D341Med (cell line): ENCODE measurements around the gene GARS1.
A peak's percentile ranks its signal among the peaks of the same experiment; 100 is the strongest.
"Not testable (repeated sequence)": the region's sequence is repeated elsewhere in the genome, so short reads cannot be mapped to it uniquely, and the experiment has no call there.

Source experiments
- DNase-seq: peaks from one replicate; pipeline ENCODE4 v3.0.0; 2012; ENCODE audit warnings: low spot score

Gene GARS1

DNA sequence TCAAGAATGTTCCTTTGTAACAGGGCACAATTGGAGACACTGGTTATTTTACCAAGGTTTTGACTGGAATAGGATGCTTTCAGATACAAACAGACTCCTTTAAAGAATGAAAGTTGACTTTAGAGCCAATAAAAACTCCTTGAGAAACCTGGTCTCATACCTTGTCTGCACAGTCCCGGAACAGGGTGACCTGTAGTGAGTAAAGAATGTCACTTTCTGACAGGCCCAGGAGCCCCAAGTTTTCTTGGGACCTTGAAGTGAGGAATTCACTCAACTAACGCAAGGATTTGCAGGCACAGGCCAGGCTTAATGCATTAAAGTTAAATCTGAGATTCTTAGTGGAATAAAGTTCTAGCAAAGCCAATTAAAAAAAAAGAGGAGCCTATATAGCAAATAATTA is 11.5 kb upstream of the GARS1 start:
- DNase-seq, result no peak

DNA sequence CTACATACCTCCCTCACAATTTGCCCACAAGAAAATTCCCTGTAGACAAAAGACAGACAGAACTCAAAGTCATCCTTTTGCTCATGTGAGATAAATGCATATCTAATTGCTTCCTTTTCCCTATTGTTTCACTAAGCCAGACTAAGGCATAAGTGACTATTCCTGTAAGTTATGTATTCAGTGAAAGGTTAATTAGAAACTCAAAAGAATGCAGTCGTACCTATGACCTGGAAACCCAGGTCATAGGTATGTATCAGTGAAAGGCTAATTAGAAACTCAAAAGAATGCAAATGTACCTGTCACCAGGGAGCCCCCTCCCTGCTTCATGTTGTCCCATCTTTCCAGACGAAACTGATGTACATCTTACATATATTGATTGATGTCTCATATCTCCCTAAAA is 10.3 kb upstream of the GARS1 start:
- no peak for DNase-seq

DNA sequence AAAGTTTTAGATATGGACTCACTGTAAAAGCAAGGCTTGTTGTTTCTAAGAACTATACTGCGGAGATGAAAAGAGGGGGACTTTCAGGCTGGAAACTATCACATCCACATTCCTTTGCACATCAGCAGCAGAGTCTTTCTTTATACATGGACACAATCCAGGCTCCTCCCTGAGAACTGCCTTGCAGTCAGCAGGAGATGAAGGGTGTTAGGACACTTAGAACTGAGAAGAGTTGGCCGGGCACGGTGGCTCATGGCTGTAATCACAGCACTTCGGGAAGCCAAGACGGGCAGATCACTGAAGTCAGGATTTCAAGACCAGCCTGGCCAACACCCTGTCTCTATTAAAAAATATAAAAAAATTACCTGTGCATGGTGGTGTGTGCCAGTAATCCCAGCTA is 9.7 kb upstream of the GARS1 start:
- DNase-seq, result no peak

DNA sequence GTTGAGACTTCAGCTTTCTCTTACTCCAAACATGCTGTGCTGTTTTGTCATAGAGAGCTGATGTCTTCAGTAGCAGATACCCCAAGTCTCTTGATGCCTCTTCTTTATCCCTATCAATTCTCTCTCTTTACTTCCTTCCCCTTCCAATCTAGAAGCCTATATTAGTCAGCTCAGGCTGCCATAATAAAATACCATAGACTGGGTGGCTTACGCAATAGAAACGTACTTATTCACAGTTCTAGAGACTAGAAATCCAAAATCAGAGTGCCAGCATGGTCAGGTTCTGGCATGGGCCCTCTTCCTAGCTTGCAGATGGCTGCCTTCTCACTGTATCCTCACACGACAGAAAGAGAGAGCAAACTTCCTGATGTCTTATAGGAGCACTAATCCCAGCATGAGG is 9.0 kb upstream of the GARS1 start:
- no peak for DNase-seq

DNA sequence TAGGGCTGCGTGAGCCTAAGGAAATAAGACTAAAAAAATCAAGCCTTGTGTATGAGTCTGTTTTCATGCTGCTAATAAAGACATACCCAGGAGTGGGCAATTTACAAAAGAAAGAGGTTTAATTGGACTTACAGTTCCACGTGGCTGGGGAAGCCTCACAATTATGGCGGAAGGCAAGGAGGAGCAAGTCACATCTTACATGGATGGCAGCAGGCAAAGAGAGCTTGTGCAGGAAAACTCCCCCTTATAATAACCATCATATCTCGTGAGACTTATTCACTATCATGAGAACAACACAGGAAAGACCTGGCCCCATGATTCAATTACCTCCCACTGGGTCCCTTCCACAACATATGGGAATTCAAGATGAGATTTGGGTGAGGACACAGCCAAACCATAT is 7.1 kb upstream of the GARS1 start:
- not testable (repeated sequence) for DNase-seq

DNA sequence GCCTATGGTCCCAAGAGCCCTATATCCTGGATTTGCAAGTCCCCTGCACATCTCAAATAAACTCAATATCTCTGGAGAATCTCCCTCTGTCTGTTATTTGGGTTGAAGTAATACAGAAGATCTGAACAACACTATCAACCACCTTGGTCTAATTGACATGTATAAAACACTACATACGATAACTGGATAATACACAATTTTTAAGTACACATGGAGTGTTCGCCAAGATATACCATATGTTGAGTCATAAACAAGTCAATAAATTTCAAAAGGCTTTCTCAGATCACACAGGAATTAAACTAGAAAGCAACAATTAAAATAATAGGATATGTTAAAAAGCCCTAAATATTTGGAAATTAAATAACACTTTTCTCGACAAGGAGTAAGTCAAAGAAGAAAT is 5.6 kb upstream of the GARS1 start:
- DNase-seq, result no peak

DNA sequence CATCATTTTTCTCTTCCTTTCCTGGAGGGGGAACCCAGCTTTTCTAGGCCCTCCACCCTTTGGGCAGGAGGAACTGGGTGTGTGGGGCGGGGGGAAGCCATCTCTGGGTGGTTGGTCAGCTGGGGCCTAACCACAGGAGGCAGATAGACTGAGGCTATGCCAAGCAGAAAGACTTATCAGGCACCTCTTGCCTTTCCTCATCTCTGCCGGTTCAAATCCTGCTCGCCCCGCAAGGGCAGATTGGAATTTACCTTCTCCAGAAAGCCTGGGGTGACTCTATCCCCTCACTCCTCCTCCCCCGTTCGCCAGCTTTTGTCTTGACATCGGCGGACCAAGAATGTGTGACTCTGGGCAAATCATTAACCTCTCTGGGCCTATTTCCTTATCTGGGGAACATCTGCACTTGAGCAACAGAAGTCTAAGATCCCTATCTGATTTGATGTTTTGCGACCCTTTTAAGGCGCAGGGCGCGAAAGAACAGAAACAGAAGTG is 584 bp upstream of the GARS1 start:
- peak; percentile 44 for DNase-seq

DNA sequence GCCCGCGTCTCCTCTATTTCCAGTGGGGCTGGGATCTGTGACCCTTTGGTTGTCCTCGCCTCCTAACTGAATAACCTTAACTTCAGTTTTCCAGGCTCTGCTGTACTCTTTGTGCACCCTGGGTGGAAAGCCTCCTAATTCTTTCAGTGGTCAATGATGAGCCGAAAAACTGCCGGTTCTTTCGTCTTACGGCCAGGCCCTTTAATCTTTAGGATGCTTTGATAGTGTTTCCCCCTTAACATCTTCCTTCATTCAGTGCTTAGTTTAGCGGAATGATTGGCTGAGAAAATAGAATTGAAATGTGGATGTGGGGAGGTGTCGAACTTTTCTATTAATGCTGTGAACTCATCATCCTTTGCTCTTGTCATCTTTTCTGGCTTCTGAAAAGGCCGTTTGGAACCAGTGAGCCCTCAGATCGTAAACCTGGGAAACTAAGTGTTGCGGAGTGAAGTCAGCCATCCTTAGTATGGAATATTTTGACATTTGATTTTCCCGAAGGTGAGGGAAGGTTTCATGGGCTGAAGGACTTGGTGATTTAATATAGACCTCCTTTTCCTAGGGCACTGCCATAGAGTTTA is 847 bp downstream of the GARS1 start:
- no peak for DNase-seq

DNA sequence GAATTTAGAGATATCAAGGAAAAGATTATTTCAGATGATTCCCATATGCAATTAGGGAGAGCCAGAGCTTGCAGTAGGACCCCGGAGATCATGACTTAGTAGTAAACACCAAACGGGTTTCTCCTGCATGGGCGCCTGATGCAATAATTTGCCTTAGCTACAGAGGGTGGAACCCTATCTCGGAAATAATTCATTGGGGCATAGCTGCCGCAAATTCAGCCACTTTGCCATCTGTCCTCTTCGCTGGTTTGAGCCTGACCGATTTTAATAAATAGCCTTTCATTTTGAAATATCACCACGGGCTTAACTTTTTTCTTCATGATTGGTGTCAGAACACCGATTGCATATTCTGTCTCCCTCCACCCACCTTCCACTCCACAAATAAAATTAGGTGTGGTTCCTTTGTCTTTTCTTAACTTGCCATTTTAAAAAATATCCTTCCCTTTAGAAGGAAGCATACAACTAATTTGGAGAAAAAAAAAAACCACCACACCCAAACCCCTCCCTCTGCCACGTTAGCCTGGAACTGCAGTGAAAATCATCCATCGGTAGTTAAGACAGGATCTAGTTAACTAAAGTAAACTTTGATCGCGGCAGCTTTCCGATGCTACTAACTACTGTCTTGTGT is 1.4 kb downstream of the GARS1 start:
- DNase-seq, result peak; percentile 47

DNA sequence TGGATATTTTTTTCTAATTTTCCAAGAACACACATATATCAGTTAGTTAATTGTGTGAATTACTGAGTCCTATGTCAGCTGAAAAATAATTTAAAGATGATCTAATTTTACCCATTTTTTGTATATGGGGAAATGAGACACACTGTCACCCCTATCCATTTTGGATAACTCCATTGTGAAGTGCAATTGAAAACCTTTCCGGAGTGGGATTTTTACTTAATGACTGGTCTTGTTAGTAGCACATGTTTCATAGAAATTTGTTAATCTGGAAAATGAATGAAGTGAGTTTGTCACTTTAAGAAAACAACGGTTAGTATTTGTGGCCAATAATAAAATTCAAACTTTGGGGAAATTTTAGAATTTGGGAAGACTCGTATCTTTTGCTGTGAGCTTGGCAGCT is 2.0 kb downstream of the GARS1 start:
- no peak for DNase-seq

DNA sequence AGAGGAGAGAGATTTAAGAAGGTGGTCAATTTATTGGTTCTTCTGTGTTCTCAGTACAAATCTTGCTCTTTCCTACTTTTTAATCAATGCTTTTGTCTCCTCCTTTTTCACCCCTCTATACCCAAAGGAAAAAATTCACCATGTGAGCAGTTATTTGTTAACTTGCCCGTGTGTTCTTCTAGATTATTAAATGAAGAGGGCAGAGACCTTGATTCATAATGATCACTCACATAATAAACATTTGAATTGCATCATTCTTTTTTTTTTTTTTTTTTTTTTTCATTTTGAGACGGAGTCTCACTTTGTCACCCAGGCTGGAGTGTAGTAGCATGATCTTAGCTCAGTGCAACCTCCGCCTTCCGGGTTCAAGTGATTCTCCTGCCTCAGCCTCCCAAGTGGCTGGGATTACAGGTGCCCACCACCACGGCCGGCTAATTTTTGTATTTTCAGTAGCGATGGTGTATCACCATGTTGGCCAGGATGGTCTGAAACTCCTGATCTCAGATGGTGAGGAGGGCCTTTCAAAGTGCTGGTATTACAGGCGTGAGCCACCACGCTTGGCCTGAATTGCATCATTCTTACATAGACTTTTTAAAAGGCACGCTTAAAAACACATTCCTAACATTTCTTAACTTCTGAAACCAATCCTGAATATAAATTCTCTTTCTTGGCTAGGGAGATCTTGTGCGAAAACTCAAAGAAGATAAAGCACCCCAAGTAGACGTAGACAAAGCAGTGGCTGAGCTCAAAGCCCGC is 3.6 kb downstream of the GARS1 start:
- DNase-seq, result no peak

DNA sequence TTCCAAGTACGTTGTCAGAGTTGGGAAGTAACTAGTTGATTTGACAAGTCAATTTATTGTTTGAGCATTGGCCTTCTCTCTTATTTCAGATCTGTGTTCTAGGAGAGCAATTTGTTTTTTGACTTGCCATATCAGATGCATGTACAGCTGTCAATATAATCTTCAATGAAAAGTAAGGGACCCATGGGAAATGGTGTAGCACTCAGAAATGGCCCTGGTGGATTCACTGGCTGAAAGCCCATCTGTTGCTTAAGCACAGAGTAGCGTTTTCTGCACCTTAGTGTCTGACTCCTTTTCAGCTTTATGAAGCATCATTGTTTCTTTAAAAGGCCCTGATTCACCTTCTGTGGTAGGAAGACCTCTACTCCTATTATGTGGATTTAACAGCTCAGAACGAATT is 10.2 kb downstream of the GARS1 start:
- DNase-seq, result peak; percentile 58

DNA sequence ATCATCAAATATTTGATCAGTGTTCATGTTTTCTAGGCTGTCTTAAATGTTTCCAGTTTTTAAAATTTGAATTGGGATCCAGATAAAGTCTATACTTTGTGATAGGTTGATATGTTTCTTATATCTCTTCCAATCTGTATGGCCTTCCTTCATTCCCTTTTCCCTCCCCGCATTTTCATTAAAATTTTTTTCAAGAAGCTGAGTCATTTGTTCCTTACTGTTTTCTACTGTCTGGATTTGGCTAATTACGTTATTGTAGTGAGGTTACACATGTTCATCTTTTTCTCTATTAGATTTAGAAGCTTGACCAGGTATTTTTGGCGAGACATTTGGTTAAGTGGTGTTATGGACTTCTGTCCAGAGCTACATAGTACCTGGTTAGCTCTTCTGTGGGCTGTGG is 11.2 kb downstream of the GARS1 start:
- DNase-seq, result no peak

DNA sequence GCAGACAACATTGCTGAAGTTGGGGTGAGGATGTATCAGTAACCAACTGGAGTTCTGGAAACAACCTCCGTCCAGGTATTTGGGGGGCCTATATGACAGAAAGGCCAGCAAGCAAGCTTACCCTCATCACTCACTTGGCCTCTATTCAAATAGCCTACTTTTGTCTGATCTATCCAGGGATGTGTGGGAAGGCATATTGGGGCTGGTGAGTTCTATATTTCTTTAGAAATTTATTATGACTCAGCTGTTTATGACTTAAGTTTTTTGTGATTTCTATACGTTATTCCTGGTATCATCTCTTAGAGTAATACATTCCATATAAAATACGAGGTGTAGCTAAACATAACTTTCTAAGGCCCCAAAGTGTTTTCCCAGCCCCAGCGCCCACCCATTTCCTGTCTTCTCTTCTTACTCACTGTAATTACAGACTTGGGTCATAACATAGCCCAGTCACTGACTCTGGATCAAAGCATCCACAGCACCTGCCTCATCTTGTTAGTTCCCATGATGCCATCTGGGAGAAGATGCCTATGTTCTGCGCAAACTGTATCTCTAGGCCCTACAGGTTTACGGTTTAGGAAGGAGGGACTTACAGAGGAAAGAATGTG is 18.1 kb downstream of the GARS1 start:
- DNase-seq, result no peak

DNA sequence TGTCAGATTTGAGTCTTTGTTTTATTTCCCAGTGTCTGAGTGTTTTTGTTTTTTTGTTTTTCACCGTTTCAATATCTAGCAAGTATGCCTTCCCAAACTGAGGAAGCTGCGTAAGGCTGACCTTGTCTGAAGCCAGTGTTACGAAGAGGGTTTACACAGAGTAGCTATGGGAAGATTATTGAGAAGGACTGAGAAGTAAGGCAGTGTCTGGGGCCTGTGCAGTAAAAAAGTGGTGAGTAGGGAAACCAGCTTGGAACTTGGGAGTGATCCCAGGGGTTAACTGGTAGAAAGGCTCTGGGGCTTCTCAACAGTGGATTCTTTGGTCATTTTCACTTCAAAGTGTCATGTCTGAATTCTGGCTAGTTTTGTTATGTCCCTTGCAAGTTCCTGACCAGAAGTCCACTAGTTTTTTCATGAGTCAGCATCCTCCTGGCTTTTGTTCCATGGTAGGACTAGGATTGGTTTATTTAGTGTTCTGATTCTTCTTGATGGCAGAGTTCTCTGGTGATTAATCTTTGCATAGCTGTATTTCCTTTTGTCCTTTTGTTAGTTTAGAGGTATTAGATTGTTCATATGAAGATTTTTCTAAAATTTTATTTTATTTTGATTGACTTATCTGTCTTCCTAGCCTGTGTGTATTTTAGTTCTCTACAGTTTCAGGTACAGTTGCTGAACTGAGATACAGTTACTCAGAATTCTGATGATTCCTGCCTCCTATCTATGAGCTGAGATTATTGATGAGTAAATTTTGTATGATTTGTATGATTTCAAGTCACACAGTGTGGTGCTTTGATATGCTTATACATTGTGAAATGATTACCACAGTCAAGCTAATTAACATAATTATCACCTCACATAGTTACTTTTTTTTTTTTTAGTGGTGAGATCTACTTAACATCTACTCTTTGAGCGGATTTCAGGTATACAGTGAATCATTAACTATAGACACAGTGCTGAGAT is 19.0 kb downstream of the GARS1 start:
- no peak for DNase-seq

DNA sequence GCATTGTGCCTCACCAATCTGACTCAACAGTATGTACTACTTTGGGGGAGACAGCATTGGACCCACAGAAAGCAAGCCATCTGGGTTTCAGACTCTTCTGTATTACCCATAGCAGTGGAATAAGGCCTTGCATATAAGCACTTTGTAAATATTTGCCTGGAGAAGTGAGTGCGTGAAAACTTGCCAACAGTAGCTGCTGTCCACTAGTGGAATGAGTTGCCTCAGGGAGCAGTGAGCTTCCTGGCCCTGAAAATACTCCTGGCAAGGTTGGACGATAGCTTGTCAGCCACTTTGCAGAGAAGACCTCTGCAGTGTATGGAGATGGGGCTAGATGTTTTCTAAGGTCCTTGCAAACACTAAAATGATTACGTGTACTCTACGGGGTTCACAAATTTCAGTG is 21.6 kb downstream of the GARS1 start:
- DNase-seq, result no peak

DNA sequence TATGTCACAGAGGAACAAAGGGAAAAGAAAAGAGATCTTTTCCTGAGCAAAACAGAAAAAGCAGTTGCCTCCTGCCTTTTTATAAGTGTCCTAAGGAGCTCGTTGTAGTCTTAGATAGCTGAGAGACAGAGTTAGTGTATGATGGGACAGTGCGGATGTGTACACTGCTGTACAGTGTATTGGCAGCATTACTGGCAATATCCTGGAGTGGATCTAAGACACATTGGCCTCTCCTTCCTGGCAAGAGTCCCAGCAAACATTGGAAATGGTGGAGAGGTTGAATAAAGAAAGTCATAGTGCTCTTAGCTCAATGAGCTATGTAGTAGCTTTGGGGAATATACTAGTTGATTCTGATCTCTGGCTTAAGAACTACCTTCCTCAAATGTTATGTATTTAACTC is 22.7 kb downstream of the GARS1 start:
- DNase-seq, result no peak

DNA sequence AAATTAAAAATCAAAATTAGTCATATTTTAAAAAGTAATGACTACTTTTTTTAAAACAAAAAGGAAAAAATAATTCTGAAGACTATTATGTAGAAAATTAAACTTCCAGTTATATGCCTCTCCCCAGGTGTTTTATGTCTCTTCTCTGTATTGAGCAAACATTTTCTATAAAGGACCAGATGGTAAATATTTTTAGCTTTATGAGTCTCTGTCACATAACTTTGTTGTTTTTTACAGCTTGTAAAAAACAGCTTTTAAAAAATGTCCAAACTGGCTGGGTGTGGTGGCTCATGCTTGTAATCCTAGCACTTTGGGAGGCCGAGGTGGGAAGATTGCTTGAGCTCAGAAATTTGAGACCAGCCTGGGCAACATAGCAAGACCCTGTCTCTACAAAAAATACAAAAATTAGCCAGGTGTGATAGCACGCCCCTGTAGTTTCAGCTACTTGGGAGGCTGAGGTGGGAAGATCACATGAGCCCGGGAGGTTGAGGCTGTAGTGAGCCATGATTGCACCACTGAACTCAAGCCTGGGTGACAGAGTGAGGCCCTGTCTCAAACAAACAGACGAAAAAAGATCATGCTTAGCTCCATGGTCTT is 23.5 kb downstream of the GARS1 start:
- DNase-seq, result no peak

DNA sequence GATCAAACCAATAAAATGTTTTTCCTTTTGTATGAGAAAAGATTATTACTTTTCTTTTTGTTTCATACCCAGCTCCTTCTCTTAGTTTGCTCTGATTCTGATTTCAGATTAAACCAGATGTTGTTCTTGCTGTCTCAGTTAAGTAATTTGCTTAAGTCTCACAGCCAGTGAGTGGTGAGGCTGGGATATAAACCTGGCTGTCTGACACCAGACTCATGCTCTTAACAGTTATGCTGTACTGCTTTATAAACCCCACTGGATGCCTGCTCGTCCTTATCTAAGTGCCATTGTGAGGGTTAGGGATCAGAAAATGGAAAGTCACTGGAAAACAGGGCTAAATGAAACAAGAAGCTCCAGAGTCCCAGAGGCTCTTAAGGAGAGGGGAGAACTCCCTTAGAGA is 24.3 kb downstream of the GARS1 start:
- peak; percentile 64 for DNase-seq

DNA sequence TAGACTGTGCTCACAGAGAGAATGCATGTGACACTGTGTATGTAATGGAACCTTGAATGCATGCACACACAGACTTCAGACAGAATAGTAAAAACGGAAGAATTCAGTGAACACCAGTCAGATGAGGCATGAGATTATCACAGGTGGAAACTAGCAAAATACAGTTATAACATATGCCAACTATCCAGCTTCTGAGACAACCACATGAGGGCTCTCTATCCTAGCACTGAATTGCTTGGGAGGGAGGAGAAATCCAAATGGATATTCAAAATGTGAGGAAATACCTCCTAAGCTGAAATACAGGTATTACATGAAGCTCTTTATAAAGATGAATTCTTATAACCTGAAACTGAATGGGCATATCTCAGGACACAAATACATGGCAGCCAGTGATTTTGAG is 30.6 kb downstream of the GARS1 start:
- DNase-seq, result no peak

DNA sequence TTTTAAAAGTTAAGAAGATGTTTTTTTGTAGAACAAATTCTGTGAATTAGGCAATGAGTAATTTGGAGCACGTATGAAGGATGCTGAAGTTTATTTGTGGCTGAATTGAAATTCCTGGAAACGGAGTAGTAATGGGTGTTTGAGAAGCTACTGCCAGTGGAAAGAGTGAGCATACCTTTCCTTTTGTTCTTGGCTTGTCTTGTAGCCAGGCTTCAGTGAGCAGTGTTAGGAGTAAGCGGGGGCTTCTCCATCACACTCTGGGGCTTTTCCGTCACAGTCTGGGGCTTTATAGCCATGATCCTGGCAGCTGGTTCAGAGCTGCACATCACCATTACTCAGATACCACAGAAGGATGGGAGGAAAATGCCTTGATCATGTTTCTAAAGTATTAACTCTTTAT is 32.3 kb downstream of the GARS1 start:
- no peak for DNase-seq

DNA sequence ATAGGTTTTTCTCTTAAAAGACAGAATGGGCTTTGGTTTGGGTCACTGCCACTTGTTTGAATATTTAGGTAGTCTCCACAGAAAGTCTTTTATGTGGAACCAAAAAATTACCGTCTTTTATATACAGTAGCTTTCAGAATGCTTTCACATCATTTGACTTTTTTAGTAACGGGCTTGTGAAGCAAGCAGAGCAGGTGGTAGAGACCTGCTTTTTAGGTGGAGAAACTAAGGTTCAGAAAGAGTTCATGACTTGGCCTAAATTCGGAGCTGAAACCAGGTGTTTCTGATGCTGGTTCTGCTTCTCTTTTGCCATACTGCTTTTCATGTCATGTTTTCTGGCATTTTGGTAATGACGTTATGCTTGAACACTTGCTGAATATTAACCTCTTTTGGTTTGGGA is 36.3 kb downstream of the GARS1 start:
- no peak for DNase-seq
